Measurements from ENCODE around the gene GSTO1. TPM values are rescaled to one million over a fixed set of nuclear protein-coding genes. Genes with fewer than 3 reads are reported as not detected.
A peak's percentile ranks its signal among the peaks of the same experiment; 100 is the strongest.

Gene GSTO1
- polyA plus RNA-seq, 3 donors = 131 to 581 (median 495) TPM

DNA sequence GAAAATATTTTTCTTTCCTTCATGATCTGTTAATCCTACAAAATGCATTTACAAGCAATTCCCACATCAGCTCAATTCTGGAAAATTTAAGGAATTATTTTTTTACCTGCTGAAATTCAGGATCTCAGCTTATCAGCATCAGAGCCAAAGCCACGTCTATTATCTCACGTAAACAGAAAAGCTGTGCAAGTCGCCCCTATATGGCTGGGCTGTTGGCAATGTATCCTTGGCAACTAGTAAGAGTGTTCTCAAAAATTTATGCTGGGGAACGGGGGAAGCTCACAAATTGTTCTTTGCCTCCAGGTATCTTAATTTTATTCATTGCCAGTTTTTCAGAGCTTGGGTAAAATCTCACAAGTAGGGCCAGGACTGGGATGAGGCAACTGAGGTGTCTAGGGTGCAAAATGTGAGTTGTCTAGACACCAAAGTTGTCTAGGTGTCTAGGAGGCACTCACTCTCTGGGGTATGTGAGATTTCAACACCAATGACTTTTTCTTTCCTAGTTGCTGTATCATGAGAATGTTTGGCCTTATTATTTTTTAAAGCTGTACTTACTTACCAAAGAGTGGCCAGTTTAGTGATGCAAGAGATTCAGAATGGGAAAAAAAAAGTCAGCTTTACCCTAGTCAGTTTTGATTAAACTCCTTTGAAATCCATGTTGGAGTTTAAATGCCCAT is 19.3 kb downstream of the GSTO1 start:
- no peaks in the 10 kb centered on the region for H3K79me2 ChIP-seq (ENCODE audit: insufficient read depth, low read length)
- Mint-ChIP-seq H3K27ac (no peak overlapping the region), H3K36me3 (no peaks in the 10 kb centered on the region), H3K4me3 (peak overlapping the region in 1 of 2 donors; percentile 39), H3K4me1 (peaks cover 19% of the 10 kb centered on the region), H3K27me3 (ENCODE audit: low read depth in 3 of 3) (peaks cover 13 to 21% (median 17%) of the 10 kb centered on the region in 3 donors), H3K9me3 (no peaks in the 10 kb centered on the region)
- H3K27ac ChIP-seq (ENCODE audit: low read depth in 1 of 2, low read length in 2 of 2) = no peak overlapping the region
- H3K9ac ChIP-seq (ENCODE audit: insufficient read depth, low read length, poor library complexity, severe bottlenecking) = no peak overlapping the region
- intact Hi-C loops (cut with micrococcal nuclease) = loop anchor here in 1 of 2 donors (5.0 kb wide), 1 partner anchor 42 kb away; the partner anchor contains the start of gene CFAP43
- H4K20me1 ChIP-seq (ENCODE audit: insufficient read depth, low read length) = no peaks in the 10 kb centered on the region
- peaks cover 13 to 14% of the 10 kb centered on the region in 2 donors for H3K4me1 ChIP-seq (ENCODE audit: control insufficient read depth in 1 of 2, insufficient read depth in 2 of 2, low read length in 2 of 2)
- no peak overlapping the region for H3K4me3 ChIP-seq (replicated peaks in 1 of 3; ENCODE audit: low read depth in 2 of 3, low read length in 3 of 3)
- WGBS (ENCODE audit: insufficient coverage) = 94% methylated on average over 4 of the region's 4 CpGs
- peak overlapping the region; percentile 40 for H2AFZ ChIP-seq (ENCODE audit: insufficient read depth, low read depth, low read length, poor library complexity, severe bottlenecking)
- no peak for DNase-seq
- H3K9me3 ChIP-seq (replicated peaks in 1 of 2; ENCODE audit: control insufficient read depth in 1 of 2, insufficient read depth in 1 of 2, low read length in 2 of 2) = no peaks in the 10 kb centered on the region
- no peak overlapping the region for H3K4me2 ChIP-seq (replicated peaks; ENCODE audit: extremely low read depth, low read length, poor library complexity, severe bottlenecking)
- peaks cover 0 to 13% of the 10 kb centered on the region in 2 donors for H3K27me3 ChIP-seq (ENCODE audit: control insufficient read depth in 2 of 2, insufficient read depth in 2 of 2, low read length in 2 of 2)
- TF ChIP-seq, protein P1, sequence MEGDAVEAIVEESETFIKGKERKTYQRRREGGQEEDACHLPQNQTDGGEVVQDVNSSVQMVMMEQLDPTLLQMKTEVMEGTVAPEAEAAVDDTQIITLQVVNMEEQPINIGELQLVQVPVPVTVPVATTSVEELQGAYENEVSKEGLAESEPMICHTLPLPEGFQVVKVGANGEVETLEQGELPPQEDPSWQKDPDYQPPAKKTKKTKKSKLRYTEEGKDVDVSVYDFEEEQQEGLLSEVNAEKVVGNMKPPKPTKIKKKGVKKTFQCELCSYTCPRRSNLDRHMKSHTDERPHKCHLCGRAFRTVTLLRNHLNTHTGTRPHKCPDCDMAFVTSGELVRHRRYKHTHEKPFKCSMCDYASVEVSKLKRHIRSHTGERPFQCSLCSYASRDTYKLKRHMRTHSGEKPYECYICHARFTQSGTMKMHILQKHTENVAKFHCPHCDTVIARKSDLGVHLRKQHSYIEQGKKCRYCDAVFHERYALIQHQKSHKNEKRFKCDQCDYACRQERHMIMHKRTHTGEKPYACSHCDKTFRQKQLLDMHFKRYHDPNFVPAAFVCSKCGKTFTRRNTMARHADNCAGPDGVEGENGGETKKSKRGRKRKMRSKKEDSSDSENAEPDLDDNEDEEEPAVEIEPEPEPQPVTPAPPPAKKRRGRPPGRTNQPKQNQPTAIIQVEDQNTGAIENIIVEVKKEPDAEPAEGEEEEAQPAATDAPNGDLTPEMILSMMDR (IDR thresholded peaks at IDR 0.05) = no peak
- no peaks in the 10 kb centered on the region for H3K36me3 ChIP-seq (replicated peaks in 1 of 2; ENCODE audit: control insufficient read depth in 1 of 2, insufficient read depth in 2 of 2, low read length in 2 of 2)

DNA sequence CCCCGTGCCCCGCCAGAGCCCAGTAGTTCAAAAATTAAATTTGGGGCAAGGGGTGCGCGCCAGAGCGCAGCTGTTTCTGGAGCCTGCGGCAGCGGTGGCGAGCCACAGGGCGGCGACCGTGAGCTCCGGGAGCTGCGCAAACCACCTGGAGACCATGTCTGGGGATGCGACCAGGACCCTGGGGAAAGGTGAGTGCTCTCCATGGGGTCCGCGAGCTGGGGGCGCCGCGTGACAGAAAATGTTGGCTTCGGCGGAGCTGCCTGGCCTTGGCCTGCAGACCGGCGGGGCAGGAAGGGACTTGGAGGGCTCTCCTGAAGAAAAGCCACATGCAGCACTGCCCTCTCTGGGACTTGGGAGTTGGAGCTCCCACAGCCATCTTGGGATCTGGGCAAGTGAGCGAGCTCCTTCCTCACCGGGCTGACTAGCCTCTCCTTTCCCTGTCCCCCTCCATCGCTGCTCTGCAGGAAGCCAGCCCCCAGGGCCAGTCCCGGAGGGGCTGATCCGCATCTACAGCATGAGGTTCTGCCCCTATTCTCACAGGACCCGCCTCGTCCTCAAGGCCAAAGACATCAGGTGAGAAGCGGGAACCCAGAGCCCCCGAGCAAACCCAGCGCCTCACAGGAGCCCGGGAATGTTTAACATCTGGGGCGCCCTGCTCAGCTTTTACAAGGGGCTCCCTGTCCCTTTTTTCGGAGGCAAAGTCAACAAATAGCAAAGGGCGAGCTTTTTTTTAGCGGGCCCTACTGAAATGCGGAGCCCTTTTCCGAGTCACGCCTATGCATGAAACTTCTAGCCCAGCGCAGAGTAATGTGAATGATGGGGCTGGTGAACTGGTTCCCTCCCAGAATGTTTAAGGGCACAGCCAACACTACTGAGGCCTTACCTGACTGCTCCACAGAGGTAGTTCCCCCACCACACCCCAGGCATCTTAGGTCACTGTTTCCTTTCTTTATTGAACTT is 20.4 kb downstream of the GSTO1 start:
- H3K9ac ChIP-seq (ENCODE audit: insufficient read depth, low read length, poor library complexity, severe bottlenecking) = no peak overlapping the region
- H3K27ac Mint-ChIP-seq = peak overlapping the region in 1 of 7 donors; percentile 61
- intact Hi-C loops (cut with micrococcal nuclease) = loop anchor here in 1 of 2 donors (5.0 kb wide), 1 partner anchor 43 kb away; the partner anchor contains the start of gene CFAP43

More for the DNA sequence above, 20.4 kb downstream of the GSTO1 start:
- peak in 2 of 3 donors; percentile 30 to 45 for DNase-seq
- peaks cover 7% of the 10 kb centered on the region in 2 donors for H3K4me1 ChIP-seq (ENCODE audit: control insufficient read depth in 1 of 2, insufficient read depth in 2 of 2, low read length in 2 of 2)
- 28% methylated on average over 41 of the region's 42 CpGs for WGBS (ENCODE audit: insufficient coverage)
- no peaks in the 10 kb centered on the region for H4K20me1 ChIP-seq (ENCODE audit: insufficient read depth, low read length)
- H3K36me3 ChIP-seq (replicated peaks in 1 of 2; ENCODE audit: control insufficient read depth in 1 of 2, insufficient read depth in 2 of 2, low read length in 2 of 2) = no peaks in the 10 kb centered on the region
- TF ChIP-seq, protein P1 (IDR thresholded peaks at IDR 0.05) = peak; percentile 95
- no peaks in the 10 kb centered on the region for H3K9me3 ChIP-seq (replicated peaks in 1 of 2; ENCODE audit: control insufficient read depth in 1 of 2, insufficient read depth in 1 of 2, low read length in 2 of 2)
- Mint-ChIP-seq H3K9me3 (no peaks in the 10 kb centered on the region), H3K4me1 (peaks cover 16% of the 10 kb centered on the region), H3K4me3 (peak overlapping the region in 1 of 2 donors; percentile 56), H3K27me3 (ENCODE audit: low read depth in 3 of 3) (peaks cover 13 to 21% (median 17%) of the 10 kb centered on the region in 3 donors), H3K36me3 (no peaks in the 10 kb centered on the region)
- H2AFZ ChIP-seq (ENCODE audit: insufficient read depth, low read depth, low read length, poor library complexity, severe bottlenecking) = peak overlapping the region; percentile 40
- no peaks in the 10 kb centered on the region for H3K79me2 ChIP-seq (ENCODE audit: insufficient read depth, low read length)
- H3K4me2 ChIP-seq (replicated peaks; ENCODE audit: extremely low read depth, low read length, poor library complexity, severe bottlenecking) = no peak overlapping the region
- no peak overlapping the region for H3K4me3 ChIP-seq (replicated peaks in 1 of 3; ENCODE audit: low read depth in 2 of 3, low read length in 3 of 3)
- no peak overlapping the region for H3K27ac ChIP-seq (ENCODE audit: low read depth in 1 of 2, low read length in 2 of 2)
- peaks cover 0 to 13% of the 10 kb centered on the region in 2 donors for H3K27me3 ChIP-seq (ENCODE audit: control insufficient read depth in 2 of 2, insufficient read depth in 2 of 2, low read length in 2 of 2)
